DOHH2 (cell line): ENCODE measurements around the gene NFKBIE.

Source experiments
- H3F3A ChIP-seq: fragments of 200-600 bp; sonication (generic), shearing (Covaris generic); 2 replicates; pipeline ENCODE4 v1.6.0; 2016; ENCODE audit warnings: antibody characterized with exemption, mild to moderate bottlenecking; ENCODE audit not compliant: control insufficient read depth, insufficient read depth
- H3K27ac ChIP-seq: fragments of 200-600 bp; sonication (generic); 2 replicates; pipeline ENCODE4 v1.5.1; 2014; ENCODE audit warnings: low read depth, mild to moderate bottlenecking, low read length, moderate library complexity
- H3K27me3 ChIP-seq: fragments of 200-600 bp; sonication (generic); 2 replicates; pipeline ENCODE4 v1.6.1; 2014; ENCODE audit warnings: mild to moderate bottlenecking, low read length, mixed read lengths; ENCODE audit not compliant: control insufficient read depth
- H3K36me3 ChIP-seq: fragments of 200-600 bp; sonication (generic); 2 replicates; pipeline ENCODE4 v1.6.1; 2014; ENCODE audit warnings: mild to moderate bottlenecking, low read length, moderate library complexity, mixed read lengths; ENCODE audit not compliant: control insufficient read depth
- H3K4me1 ChIP-seq: fragments of 200-600 bp; sonication (generic); 2 replicates; pipeline ENCODE4 v1.6.1; 2014; ENCODE audit warnings: mild to moderate bottlenecking, low read length, mixed read lengths; ENCODE audit not compliant: control insufficient read depth
- H3K4me2 ChIP-seq: fragments of 200-600 bp; sonication (generic); 2 replicates; pipeline ENCODE4 v1.6.0; 2014; ENCODE audit warnings: mild to moderate bottlenecking, low read length, moderate library complexity
- H3K4me3 ChIP-seq: fragments of 200-600 bp; sonication (generic); 2 replicates; pipeline ENCODE4 v1.5.1; 2014; ENCODE audit warnings: mild to moderate bottlenecking, low read length, mixed read lengths
- H3K79me2 ChIP-seq: fragments of 200-600 bp; sonication (generic); 2 replicates; pipeline ENCODE4 v1.6.1; 2014; ENCODE audit warnings: mild to moderate bottlenecking, low read length, mixed read lengths; ENCODE audit not compliant: control insufficient read depth
- H3K9me2 ChIP-seq: fragments of 200-600 bp; sonication (generic); replicated peaks from 2 replicates; pipeline ENCODE4 v1.6.1; 2014; ENCODE audit warnings: mild to moderate bottlenecking, low read length, mixed read lengths; ENCODE audit not compliant: control insufficient read depth
- H3K9me3 ChIP-seq: fragments of 200-600 bp; sonication (generic); 2 replicates; pipeline ENCODE4 v1.6.1; 2014; ENCODE audit warnings: antibody characterized with exemption, low read length, mixed read lengths; ENCODE audit not compliant: control insufficient read depth, insufficient read depth
- H4K20me1 ChIP-seq: fragments of 200-600 bp; sonication (generic); 2 replicates; pipeline ENCODE4 v1.6.0; 2014; ENCODE audit warnings: low read depth, mild to moderate bottlenecking, antibody characterized with exemption, low read length, moderate library complexity; ENCODE audit not compliant: control insufficient read depth, insufficient read depth
- EZH2phosphoT487 ChIP-seq: fragments of 200-600 bp; sonication (generic); IDR thresholded peaks from 2 replicates; pipeline ENCODE4 v1.6.1; 2017; ENCODE audit warnings: borderline replicate concordance, mild to moderate bottlenecking, antibody characterized with exemption, low read length, moderate library complexity, mixed read lengths
- TF ChIP-seq, protein P1 (sequence below): fragments of 200-600 bp; sonication (generic); IDR thresholded peaks from one replicate; pipeline ENCODE4 v1.5.1; 2014; ENCODE audit warnings: antibody characterized with exemption, mild to moderate bottlenecking, low read depth, low read length; ENCODE audit not compliant: poor library complexity, severe bottlenecking

Gene NFKBIE

DNA sequence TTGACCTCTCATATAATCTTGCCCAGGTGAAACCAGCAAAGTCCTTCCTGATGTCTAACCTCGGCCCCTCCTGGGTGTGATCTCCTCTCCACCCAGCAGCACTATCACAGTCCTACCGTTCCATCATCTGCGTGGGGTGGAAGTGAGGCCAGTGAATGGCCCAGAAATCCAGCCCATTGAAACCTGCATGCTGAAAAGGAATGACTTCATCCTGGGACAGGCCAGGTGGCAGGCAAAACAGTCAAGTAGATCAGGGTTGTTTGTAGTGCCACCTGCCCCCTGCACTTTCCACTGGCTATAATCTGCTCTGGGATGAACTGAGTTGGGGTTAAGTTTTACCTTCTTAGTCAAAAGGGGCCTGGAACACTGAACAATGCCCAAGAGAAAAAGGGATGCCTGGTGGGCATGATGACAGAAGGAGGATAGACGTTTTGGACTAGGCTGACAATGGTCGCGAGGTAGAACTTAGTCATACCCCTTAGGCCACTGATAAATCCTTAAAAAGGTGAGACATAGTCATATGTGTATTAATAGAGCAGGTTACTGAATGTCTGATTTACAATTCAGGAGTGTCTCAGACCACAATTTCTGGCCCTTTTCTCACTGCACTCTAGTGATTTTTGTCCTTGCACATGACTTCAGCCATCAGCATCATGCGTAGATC lies 26.5 kb downstream of the NFKBIE start:
- Histone ChIP-seq H3K4me3 (no peak overlapping the region), H3K36me3 (peaks cover 24% of the 10 kb centered on the region), H3K79me2 (no peaks in the 10 kb centered on the region), H4K20me1 (no peaks in the 10 kb centered on the region), H3K9me3 (no peaks in the 10 kb centered on the region), H3K27ac (no peak overlapping the region), H3K4me1 (peaks cover 13% of the 10 kb centered on the region), H3K9me2 (no peaks in the 10 kb centered on the region), H3K4me2 (no peak overlapping the region), H3K27me3 (no peaks in the 10 kb centered on the region), H3F3A (peaks cover 17% of the 10 kb centered on the region)
- TF ChIP-seq, protein P1, sequence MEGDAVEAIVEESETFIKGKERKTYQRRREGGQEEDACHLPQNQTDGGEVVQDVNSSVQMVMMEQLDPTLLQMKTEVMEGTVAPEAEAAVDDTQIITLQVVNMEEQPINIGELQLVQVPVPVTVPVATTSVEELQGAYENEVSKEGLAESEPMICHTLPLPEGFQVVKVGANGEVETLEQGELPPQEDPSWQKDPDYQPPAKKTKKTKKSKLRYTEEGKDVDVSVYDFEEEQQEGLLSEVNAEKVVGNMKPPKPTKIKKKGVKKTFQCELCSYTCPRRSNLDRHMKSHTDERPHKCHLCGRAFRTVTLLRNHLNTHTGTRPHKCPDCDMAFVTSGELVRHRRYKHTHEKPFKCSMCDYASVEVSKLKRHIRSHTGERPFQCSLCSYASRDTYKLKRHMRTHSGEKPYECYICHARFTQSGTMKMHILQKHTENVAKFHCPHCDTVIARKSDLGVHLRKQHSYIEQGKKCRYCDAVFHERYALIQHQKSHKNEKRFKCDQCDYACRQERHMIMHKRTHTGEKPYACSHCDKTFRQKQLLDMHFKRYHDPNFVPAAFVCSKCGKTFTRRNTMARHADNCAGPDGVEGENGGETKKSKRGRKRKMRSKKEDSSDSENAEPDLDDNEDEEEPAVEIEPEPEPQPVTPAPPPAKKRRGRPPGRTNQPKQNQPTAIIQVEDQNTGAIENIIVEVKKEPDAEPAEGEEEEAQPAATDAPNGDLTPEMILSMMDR, result no peak
- no peak for TF ChIP-seq EZH2phosphoT487

DNA sequence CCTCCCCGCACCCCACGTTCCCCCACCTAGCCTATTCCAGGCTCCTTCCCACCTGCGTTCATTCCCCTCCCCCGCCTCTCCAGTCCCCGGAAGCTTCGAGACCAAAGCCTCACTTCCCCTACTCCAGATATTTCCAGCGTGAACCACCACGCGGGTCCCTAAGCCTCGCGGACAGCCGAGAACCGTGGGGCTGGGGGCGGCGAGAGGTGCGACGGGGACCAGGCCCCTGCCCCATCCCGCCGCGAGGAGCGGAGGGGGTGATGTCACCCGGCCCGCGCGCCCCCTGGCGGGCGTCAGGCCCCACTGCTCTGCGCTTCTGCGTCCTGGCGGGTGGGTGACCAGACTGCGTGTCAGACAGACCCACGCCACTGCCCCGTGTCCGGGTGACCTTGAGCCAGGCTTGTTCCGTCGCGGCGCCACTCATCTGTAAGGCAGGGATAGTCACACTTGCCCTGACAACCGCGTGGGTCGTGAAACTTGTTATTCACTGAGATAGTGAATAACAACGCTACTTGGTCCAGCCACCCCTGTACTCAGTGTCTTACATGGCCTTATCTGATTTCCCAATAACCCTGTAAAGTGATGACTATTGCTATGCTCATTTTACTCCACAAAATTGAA lies 27.4 kb downstream of the NFKBIE start:
- TF ChIP-seq EZH2phosphoT487, result no peak
- TF ChIP-seq, protein P1, result peak; percentile 98
- H3F3A ChIP-seq, result peaks cover 17% of the 10 kb centered on the region
- H4K20me1 ChIP-seq, result no peaks in the 10 kb centered on the region
- H3K4me2 ChIP-seq, result peak overlapping the region; percentile 99
- no peak overlapping the region for H3K27ac ChIP-seq
- H3K79me2 ChIP-seq, result no peaks in the 10 kb centered on the region
- H3K9me3 ChIP-seq, result no peaks in the 10 kb centered on the region
- H3K9me2 ChIP-seq, result no peaks in the 10 kb centered on the region
- no peaks in the 10 kb centered on the region for H3K27me3 ChIP-seq
- peaks cover 13% of the 10 kb centered on the region for H3K4me1 ChIP-seq
- peak overlapping the region; percentile 88 for H3K4me3 ChIP-seq
- H3K36me3 ChIP-seq, result peaks cover 33% of the 10 kb centered on the region

DNA sequence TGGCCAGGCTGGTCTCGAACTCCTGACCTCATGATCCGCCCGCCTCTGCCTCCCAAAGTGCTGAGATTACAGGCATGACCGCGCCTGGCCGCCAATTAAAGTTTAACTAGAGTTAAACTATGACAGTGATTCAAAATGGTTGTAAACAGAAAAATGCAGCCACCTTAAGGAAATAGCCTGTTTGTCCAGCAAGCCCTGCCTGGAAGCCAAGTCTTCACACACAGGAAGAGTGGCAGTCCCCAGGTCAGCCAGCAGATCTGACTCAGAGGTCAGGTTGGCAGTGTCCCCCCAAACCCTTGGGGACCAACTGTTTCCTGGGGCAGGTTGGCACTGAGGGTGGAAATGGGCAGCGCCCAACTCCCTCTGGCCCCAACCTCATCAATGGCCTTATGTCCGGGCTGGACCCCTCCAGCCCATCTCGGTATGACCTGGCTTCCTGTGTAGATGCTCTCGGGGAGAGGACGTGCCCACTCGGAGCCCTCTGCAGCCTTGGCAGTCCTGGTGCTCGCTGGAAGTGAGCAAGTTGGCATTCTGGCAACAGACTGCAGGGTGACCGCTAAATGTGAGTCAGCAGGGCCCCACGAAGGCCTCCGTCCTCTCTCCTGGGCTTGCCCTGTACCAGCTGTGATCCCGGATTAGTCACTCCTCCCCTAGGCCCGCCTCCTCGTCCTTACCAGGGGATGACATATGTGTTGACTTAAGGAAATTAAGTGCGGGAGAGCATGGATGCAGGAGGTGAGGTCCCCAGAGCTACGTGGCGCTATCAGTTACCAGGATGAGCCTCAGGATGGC lies 28.1 kb downstream of the NFKBIE start:
- H4K20me1 ChIP-seq, result no peaks in the 10 kb centered on the region
- H3K4me1 ChIP-seq, result peaks cover 13% of the 10 kb centered on the region
- H3F3A ChIP-seq, result peaks cover 16% of the 10 kb centered on the region
- no peaks in the 10 kb centered on the region for H3K9me3 ChIP-seq
- H3K27me3 ChIP-seq, result no peaks in the 10 kb centered on the region
- H3K79me2 ChIP-seq, result no peaks in the 10 kb centered on the region
- H3K9me2 ChIP-seq, result no peaks in the 10 kb centered on the region
- no peak overlapping the region for H3K27ac ChIP-seq
- H3K4me3 ChIP-seq, result peak overlapping the region; percentile 88
- H3K36me3 ChIP-seq, result peaks cover 40% of the 10 kb centered on the region
- TF ChIP-seq EZH2phosphoT487, result no peak
- TF ChIP-seq, protein P1, result no peak
- H3K4me2 ChIP-seq, result peak overlapping the region; percentile 99
